ENCODE measurements around the gene FSHR. TPM values are rescaled to one million over a fixed set of nuclear protein-coding genes. Genes with fewer than 3 reads are reported as not detected.

The FSHR gene
- total and polyA plus RNA-seq, 2 of the 4 experiments (the other 2 are of a cell fraction), result not detected

DNA sequence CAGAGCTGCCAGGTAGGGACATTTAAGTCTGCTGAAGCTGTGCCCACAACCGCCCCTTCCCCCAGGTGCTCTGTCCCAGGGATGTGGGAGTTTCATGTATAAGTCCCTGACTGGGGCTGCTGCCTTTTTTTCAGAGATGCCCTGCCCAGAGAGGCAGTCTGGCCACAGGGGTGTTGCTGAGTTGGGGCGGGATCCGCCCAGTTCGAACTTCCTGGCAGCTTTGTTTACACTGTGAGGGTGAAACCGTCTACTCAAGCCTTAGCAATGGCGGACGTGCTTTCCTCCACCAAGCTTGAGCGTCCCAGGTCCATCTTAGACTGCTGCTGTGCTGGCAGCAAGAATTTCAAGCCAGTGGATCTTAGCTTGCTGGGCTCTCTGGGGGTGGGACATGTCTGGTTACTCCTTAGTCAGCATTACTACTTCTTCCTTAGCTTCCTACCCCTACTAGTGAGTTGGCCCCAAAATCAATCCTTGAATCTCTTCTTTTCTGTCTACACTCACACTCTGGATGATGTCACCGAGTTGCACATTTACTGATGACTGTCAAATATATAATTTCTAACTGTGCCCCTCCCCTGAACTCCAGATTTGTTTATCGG is 31.8 kb upstream of the FSHR start:
- H3K4me3 ChIP-seq (ENCODE audit: insufficient read depth, low read depth, low read length), result no peak overlapping the region
- no peaks in the 10 kb centered on the region for H3K79me1 ChIP-seq (ENCODE audit: low read depth in 1 of 2, low read length in 2 of 2)
- H2AK5ac ChIP-seq (ENCODE audit: low read depth, low read length), result no peak overlapping the region
- no peak overlapping the region for H4K8ac ChIP-seq (ENCODE audit: low read depth in 2 of 2, low read length in 2 of 2)
- H3K9me3 ChIP-seq (ENCODE audit: control insufficient read depth, insufficient read depth, low read length), result no peaks in the 10 kb centered on the region; the same call in 1 of the 2 replicates
- no peak overlapping the region for H2BK20ac ChIP-seq (ENCODE audit: low read depth, low read length)
- no peak overlapping the region for H3K56ac ChIP-seq (ENCODE audit: extremely low read depth, insufficient read depth, low read length)
- DNase-seq, result no peak
- H2AFZ ChIP-seq (replicated peaks; ENCODE audit: low read length, poor library complexity), result no peak overlapping the region
- no peak overlapping the region for H4K91ac ChIP-seq (ENCODE audit: insufficient read depth, low read depth, low read length)
- no peak overlapping the region for H2BK15ac ChIP-seq (ENCODE audit: low read depth, low read length)
- no peak overlapping the region for H2BK120ac ChIP-seq (ENCODE audit: low read depth, low read length)
- H3K23ac ChIP-seq (ENCODE audit: low read depth, low read length), result no peak overlapping the region
- H3K36me3 ChIP-seq (ENCODE audit: control insufficient read depth, insufficient read depth, low read length), result no peaks in the 10 kb centered on the region
- intact Hi-C loops (cut with micrococcal nuclease), result no loop called here
- ATAC-seq (ENCODE audit: low read depth), result no peak
- H3K14ac ChIP-seq (replicated peaks; ENCODE audit: low read depth, low read length), result no peak overlapping the region
- no peak overlapping the region for H3K27ac ChIP-seq (ENCODE audit: insufficient read depth, low read length)
- WGBS, 2 experiments (ENCODE audit: extremely low coverage in 2 of 2, insufficient read length in 1 of 2), result 52% methylated on average over 4 of the region's 10 CpGs; no CpG with 5 or more reads in 1 of the 2 experiments
- TF ChIP-seq MAFK (IDR thresholded peaks at IDR 0.05; ENCODE audit: low read depth, low read length), result no peak
- TF ChIP-seq, protein P1, sequence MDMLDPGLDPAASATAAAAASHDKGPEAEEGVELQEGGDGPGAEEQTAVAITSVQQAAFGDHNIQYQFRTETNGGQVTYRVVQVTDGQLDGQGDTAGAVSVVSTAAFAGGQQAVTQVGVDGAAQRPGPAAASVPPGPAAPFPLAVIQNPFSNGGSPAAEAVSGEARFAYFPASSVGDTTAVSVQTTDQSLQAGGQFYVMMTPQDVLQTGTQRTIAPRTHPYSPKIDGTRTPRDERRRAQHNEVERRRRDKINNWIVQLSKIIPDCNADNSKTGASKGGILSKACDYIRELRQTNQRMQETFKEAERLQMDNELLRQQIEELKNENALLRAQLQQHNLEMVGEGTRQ (IDR thresholded peaks at IDR 0.05; ENCODE audit: low read depth, low read length), result no peak
- no peak for TF ChIP-seq POLR2A (IDR thresholded peaks at IDR 0.05; ENCODE audit: low read depth, low read length)
- TF ChIP-seq BHLHE40 (IDR thresholded peaks at IDR 0.05; ENCODE audit: low read depth, low read length), result no peak
- TF ChIP-seq, protein P2, sequence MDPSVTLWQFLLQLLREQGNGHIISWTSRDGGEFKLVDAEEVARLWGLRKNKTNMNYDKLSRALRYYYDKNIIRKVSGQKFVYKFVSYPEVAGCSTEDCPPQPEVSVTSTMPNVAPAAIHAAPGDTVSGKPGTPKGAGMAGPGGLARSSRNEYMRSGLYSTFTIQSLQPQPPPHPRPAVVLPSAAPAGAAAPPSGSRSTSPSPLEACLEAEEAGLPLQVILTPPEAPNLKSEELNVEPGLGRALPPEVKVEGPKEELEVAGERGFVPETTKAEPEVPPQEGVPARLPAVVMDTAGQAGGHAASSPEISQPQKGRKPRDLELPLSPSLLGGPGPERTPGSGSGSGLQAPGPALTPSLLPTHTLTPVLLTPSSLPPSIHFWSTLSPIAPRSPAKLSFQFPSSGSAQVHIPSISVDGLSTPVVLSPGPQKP (IDR thresholded peaks at IDR 0.05; ENCODE audit: borderline replicate concordance, low read depth, low read length), result no peak
- no peak for TF ChIP-seq RFX5 (IDR thresholded peaks at IDR 0.05; ENCODE audit: low read depth, low read length)
- H3K27me3 ChIP-seq (ENCODE audit: control insufficient read depth, insufficient read depth, low read length), result no peaks in the 10 kb centered on the region
- no peaks in the 10 kb centered on the region for H3K4me1 ChIP-seq (ENCODE audit: control insufficient read depth, insufficient read depth, low read length)
- H4K5ac ChIP-seq (ENCODE audit: low read depth, low read length), result no peak overlapping the region
- no peak overlapping the region for H2BK5ac ChIP-seq (ENCODE audit: low read depth, low read length, poor library complexity, severe bottlenecking)
- H3K18ac ChIP-seq (ENCODE audit: low read depth, low read length), result no peak overlapping the region
- H3K9me1 ChIP-seq (ENCODE audit: insufficient read depth, low read length), result no peaks in the 10 kb centered on the region
- no peaks in the 10 kb centered on the region for H4K20me1 ChIP-seq (ENCODE audit: insufficient read depth, low read length)
- in situ Hi-C loops (cut with MboI; ENCODE audit: low sequenced_read_pairs), result no loop called here
- H3K9ac ChIP-seq (ENCODE audit: low read depth, low read length), result no peak overlapping the region
- dilution Hi-C loops (cut with HindIII; ENCODE audit: low sequenced_read_pairs, unreplicated experiment), result no loop called here
- no peak overlapping the region for H2AK9ac ChIP-seq (replicated peaks; ENCODE audit: low read depth, low read length, poor library complexity)
- ChIA-PET CTCF (no interaction called here), POLR2A (ENCODE audit: unreplicated experiment) (no interaction called here)
- H3K4ac ChIP-seq (ENCODE audit: low read depth, low read length), result no peak overlapping the region
- H3K4me2 ChIP-seq (ENCODE audit: low read depth, low read length), result no peak overlapping the region
- BruUV-seq (replicated peaks), result no TSS peak

Measured in IMR-90 (cell line).